Measurements from ENCODE around the gene RAB20. TPM values are rescaled to one million over a fixed set of nuclear protein-coding genes. Genes with fewer than 3 reads are reported as not detected.

RAB20 gene
- polyA plus RNA-seq, 6 donors from 2014 or later = 0.74 to 3.4 (median 2.0) TPM; not detected in 1

- DNase-seq = no peak
- H3K27ac Mint-ChIP-seq = no peak overlapping the region
- H3K36me3 Mint-ChIP-seq = no peaks in the 10 kb centered on the region
- H3K9me3 Mint-ChIP-seq = no peaks in the 10 kb centered on the region
- H3K4me1 Mint-ChIP-seq = peaks cover 28 to 30% (median 28%) of the 10 kb centered on the region in 3 donors
- ATAC-seq (ENCODE audit: low read depth in 2 of 2) = no peak
- H3K27me3 Mint-ChIP-seq = peaks cover 0 to 9% (median 4%) of the 10 kb centered on the region in 3 donors
- no peak overlapping the region for H3K4me3 Mint-ChIP-seq
Observed at GRCh38 chr13:110528371-110528770, 33.2 kb downstream of the RAB20 start.

DNA sequence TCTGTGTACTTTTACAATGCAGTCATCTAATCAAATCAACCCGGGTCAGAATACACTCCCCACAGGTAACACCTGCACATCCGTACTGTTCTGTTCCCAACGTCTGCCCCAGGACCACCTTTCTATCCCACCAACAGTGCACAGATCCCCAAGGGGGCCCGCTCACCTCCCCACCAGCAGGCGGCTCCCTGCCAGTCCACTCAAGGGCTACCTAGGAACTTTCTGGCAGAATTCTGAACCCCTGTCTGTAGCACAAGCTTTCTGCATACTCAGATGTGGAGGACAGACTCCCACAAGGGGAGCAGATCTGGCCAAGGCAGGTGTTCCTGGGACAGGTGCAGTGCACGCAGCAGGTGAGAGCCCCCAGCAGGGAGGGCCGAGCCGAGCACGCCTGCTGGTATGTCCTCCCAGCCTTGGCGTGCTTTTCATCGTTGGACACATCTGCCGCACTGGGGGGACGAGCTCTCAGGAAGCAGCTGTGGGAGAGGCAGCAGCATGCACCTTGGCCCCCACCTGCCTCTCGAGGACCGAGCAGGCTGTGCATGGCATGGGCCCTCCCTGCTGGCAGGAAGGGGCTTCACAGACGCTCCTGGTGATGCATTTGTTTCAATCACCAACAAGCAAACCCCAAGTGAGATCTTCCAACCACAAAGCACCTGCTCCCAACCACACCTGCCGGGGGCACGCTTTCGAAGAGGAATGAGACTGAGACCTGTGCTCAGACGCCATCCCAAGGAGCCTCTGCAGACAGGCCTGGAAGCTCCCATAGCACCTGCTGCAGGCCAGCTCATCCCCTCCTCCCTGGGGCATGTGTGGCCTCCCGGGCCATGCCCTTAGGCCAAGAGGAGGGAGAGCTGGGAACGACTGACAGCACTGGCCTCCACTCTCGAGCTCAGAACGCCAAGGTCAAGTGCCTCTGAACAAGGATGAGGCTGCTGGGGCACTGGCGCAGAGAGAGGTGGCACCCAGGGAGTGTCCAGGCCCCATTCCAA, 35.9 kb downstream of the RAB20 start:
- Mint-ChIP-seq H3K27me3 (peaks cover 0 to 14% (median 4%) of the 10 kb centered on the region in 3 donors), H3K4me1 (peaks cover 24 to 35% (median 25%) of the 10 kb centered on the region in 3 donors), H3K36me3 (no peaks in the 10 kb centered on the region), H3K4me3 (peak overlapping the region in 6 of 8 donors; percentile 36 to 81 (median 52)), H3K9me3 (no peaks in the 10 kb centered on the region), H3K27ac (peak overlapping the region; percentile 9 to 92 (median 57))
- ATAC-seq (ENCODE audit: low read depth in 2 of 2) (peak; percentile 84 to 86), DNase-seq (peak; percentile 44)

GRCh38 chr13:110524541-110525257, 36.8 kb downstream of the RAB20 start:
- DNase-seq (no peak), ATAC-seq (ENCODE audit: low read depth in 2 of 2) (no peak)
- H3K27ac Mint-ChIP-seq = peak overlapping the region; percentile 9 to 72 (median 44)
- H3K9me3 Mint-ChIP-seq = no peaks in the 10 kb centered on the region
- H3K4me1 Mint-ChIP-seq = peaks cover 24 to 35% (median 25%) of the 10 kb centered on the region in 3 donors
- H3K27me3 Mint-ChIP-seq = peaks cover 0 to 14% (median 4%) of the 10 kb centered on the region in 3 donors
- H3K36me3 Mint-ChIP-seq = no peaks in the 10 kb centered on the region
- H3K4me3 Mint-ChIP-seq = peak overlapping the region in 4 of 8 donors; percentile 36 to 75 (median 55)

GRCh38 chr13:110523838-110524540, 37.5 kb downstream of the RAB20 start:
- no peaks in the 10 kb centered on the region for H3K9me3 Mint-ChIP-seq
- H3K36me3 Mint-ChIP-seq = no peaks in the 10 kb centered on the region
- ATAC-seq (ENCODE audit: low read depth in 2 of 2) (no peak), DNase-seq (no peak)
- H3K4me1 Mint-ChIP-seq = peaks cover 24 to 35% (median 25%) of the 10 kb centered on the region in 3 donors
- H3K27me3 Mint-ChIP-seq = peaks cover 0 to 14% (median 4%) of the 10 kb centered on the region in 3 donors
- peak overlapping the region in 1 of 8 donors; percentile 45 for H3K4me3 Mint-ChIP-seq
- H3K27ac Mint-ChIP-seq = peak overlapping the region in 4 of 6 donors; percentile 39 to 82 (median 62)

- H3K27ac Mint-ChIP-seq = no peak overlapping the region
- DNase-seq (no peak), ATAC-seq (ENCODE audit: low read depth in 2 of 2) (no peak)
- H3K9me3 Mint-ChIP-seq = no peaks in the 10 kb centered on the region
- peaks cover 24 to 35% (median 25%) of the 10 kb centered on the region in 3 donors for H3K4me1 Mint-ChIP-seq
- no peaks in the 10 kb centered on the region for H3K36me3 Mint-ChIP-seq
- peaks cover 0 to 14% (median 4%) of the 10 kb centered on the region in 3 donors for H3K27me3 Mint-ChIP-seq
- H3K4me3 Mint-ChIP-seq = no peak overlapping the region
Observed at GRCh38 chr13:110523180-110523579, 38.3 kb downstream of the RAB20 start.

DNA sequence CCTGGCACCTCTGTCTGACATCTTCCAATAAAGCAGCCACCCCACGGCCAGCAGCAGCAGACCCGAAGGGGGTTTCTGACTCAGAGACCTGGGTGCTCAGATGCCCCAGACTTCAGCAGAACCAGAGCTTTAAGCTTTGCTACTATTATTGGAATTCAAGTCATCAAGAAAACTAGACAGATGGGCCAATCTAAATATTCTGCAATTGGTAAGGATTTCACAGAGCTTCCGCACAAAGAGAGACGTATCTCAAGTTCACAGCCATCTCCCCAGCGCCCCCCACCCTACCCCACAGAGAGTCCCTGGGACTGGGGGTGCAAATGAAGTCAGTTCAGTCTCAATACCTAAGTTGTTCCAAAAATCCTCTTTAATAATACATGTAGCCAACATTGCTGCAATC, 38.8 kb downstream of the RAB20 start:
- Mint-ChIP-seq H3K27me3 (peaks cover 0 to 14% (median 4%) of the 10 kb centered on the region in 3 donors), H3K9me3 (no peaks in the 10 kb centered on the region), H3K36me3 (no peaks in the 10 kb centered on the region), H3K4me1 (peaks cover 22 to 33% (median 25%) of the 10 kb centered on the region in 3 donors), H3K27ac (peak overlapping the region in 1 of 6 donors; percentile 22), H3K4me3 (no peak overlapping the region)
- ATAC-seq (ENCODE audit: low read depth in 2 of 2) (no peak), DNase-seq (no peak)

GRCh38 chr13:110521946-110522345, 39.6 kb downstream of the RAB20 start:
- H3K27ac Mint-ChIP-seq = peak overlapping the region in 1 of 6 donors; percentile 84
- no peak for DNase-seq
- H3K4me1 Mint-ChIP-seq = peaks cover 21 to 32% (median 25%) of the 10 kb centered on the region in 3 donors
- peak in 1 of 2 donors; percentile 13 for ATAC-seq (ENCODE audit: low read depth in 2 of 2)
- H3K36me3 Mint-ChIP-seq = no peaks in the 10 kb centered on the region
- H3K9me3 Mint-ChIP-seq = no peaks in the 10 kb centered on the region
- H3K27me3 Mint-ChIP-seq = peaks cover 0 to 14% (median 4%) of the 10 kb centered on the region in 3 donors
- H3K4me3 Mint-ChIP-seq = no peak overlapping the region

GRCh38 chr13:110521296-110521680, 40.2 kb downstream of the RAB20 start:
- ATAC-seq (ENCODE audit: low read depth in 2 of 2) (no peak), DNase-seq (no peak)
- Mint-ChIP-seq H3K4me1 (peaks cover 21 to 28% (median 25%) of the 10 kb centered on the region in 3 donors), H3K4me3 (no peak overlapping the region), H3K27ac (peak overlapping the region in 1 of 6 donors; percentile 83), H3K27me3 (peaks cover 0 to 14% (median under 1%) of the 10 kb centered on the region in 3 donors), H3K36me3 (no peaks in the 10 kb centered on the region), H3K9me3 (no peaks in the 10 kb centered on the region)

DNA sequence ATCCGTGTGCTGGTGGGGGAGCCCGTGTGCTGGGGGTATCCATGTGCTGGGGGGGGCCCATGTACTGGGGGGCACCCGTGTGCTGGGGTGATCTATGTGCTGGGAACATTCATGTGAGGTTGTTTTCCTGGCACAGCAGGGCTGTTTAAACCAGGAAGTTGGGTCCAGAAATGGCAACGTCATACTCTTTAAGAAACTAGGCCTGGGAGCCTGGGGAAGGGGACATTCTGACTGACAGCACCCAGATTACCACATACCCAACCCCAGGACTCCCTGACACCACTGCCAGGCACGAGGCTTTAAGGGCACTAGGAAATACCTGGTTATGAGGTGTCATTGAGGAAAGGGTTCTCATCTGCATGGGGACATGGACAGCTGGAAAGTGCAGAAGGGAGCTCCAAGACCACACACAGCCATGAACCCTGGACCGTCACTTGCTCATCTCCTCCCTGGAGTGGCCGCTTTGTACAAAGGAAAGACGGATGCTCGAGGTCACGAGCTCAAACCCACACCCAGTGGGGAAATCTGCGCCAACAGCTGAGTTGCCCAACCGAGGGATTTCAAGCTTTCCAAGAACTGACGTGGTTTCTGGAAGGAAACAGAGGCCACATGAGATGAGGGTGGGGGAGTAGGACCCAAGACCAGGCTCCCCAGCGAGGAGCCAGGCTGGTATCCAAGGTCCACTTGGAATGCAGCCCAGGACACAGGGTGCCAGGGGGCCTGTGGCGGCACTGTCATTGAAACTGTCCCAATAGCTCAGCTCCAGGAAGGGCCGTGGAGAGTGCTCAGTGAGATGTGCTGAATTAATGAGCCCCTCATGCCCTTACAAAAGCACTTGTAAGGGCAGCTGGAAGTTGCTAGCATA, 40.9 kb downstream of the RAB20 start:
- DNase-seq (no peak), ATAC-seq (ENCODE audit: low read depth in 2 of 2) (no peak)
- no peak overlapping the region for H3K4me3 Mint-ChIP-seq
- H3K27me3 Mint-ChIP-seq = peaks cover 0 to 14% (median 0%) of the 10 kb centered on the region in 3 donors
- H3K36me3 Mint-ChIP-seq = no peaks in the 10 kb centered on the region
- peak overlapping the region in 1 of 6 donors; percentile 83 for H3K27ac Mint-ChIP-seq
- no peaks in the 10 kb centered on the region for H3K9me3 Mint-ChIP-seq
- peaks cover 17 to 23% (median 21%) of the 10 kb centered on the region in 3 donors for H3K4me1 Mint-ChIP-seq

GRCh38 chr13:110519506-110519905, 42.0 kb downstream of the RAB20 start:
- no peaks in the 10 kb centered on the region for H3K9me3 Mint-ChIP-seq
- H3K4me3 Mint-ChIP-seq = no peak overlapping the region
- no peak overlapping the region for H3K27ac Mint-ChIP-seq
- peaks cover 5 to 12% (median 9%) of the 10 kb centered on the region in 3 donors for H3K4me1 Mint-ChIP-seq
- H3K36me3 Mint-ChIP-seq = no peaks in the 10 kb centered on the region
- ATAC-seq (ENCODE audit: low read depth in 2 of 2) (no peak), DNase-seq (no peak)
- H3K27me3 Mint-ChIP-seq = peaks cover 0 to 4% (median 0%) of the 10 kb centered on the region in 3 donors

DNA sequence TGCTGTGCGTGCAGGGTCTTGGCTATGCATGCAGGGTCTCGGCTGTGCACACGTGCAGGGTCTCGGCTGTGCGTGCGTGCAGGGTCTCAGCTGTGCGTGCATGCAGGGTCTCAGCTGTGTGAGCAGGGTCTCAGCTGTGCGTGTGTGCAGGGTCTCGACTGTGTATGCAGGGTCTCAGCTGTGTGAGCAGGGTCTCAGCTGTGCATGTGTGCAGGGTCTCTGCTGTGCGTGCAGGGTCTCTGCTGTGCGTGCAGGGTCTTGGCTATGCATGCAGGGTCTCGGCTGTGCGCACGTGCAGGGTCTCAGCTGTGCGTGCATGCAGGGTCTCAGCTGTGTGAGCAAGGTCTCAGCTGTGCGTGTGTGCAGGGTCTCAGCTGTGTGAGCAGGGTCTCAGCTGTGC, 42.5 kb downstream of the RAB20 start:
- no peak overlapping the region for H3K27ac Mint-ChIP-seq
- peaks cover 0 to 6% (median 0%) of the 10 kb centered on the region in 3 donors for H3K27me3 Mint-ChIP-seq
- H3K9me3 Mint-ChIP-seq = no peaks in the 10 kb centered on the region
- DNase-seq (no peak), ATAC-seq (ENCODE audit: low read depth in 2 of 2) (no peak)
- H3K4me3 Mint-ChIP-seq = no peak overlapping the region
- no peaks in the 10 kb centered on the region for H3K36me3 Mint-ChIP-seq
- peaks cover under 1 to 8% (median 4%) of the 10 kb centered on the region in 3 donors for H3K4me1 Mint-ChIP-seq

DNA sequence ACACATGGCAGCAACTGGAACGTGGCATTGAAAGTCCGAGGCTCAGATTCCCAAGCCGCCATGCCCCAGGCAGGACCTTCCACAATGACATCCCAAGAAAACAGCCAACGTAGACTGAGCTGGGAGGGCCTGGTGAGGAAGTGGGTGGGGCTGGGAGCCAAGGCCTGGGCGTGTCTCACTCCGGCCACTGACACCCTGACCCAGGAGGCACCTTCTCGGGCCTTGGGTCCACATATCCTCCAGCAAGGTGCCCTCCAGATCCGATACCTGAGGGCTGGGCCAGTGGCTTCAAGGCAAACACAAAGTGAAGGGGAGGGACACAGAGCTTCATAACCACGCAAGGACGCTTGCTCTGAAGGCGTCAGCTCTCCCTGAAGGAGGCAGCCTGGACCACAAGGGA, 43.0 kb downstream of the RAB20 start:
- Mint-ChIP-seq H3K27ac (no peak overlapping the region), H3K4me3 (no peak overlapping the region), H3K9me3 (no peaks in the 10 kb centered on the region), H3K4me1 (peaks cover 0 to 7% (median 0%) of the 10 kb centered on the region in 3 donors), H3K36me3 (no peaks in the 10 kb centered on the region), H3K27me3 (peaks cover 0 to 10% (median 0%) of the 10 kb centered on the region in 3 donors)
- no peak for DNase-seq
- ATAC-seq (ENCODE audit: low read depth in 2 of 2) = no peak

Measured in naive B cell (primary cell).